GM12874 (cell line): ENCODE measurements around the gene P2RY8.

Experiments
- CTCF ChIP-seq: IDR thresholded peaks from 2 replicates; pipeline ENCODE4 v1.5.1; 2011; ENCODE audit warnings: low read depth, mild to moderate bottlenecking, control low read depth, low read length, moderate library complexity; ENCODE audit not compliant: insufficient read depth

Gene P2RY8

GRCh38 chrX:1464971-1465285 is 72.1 kb downstream of the P2RY8 start:
- TF ChIP-seq CTCF = no peak

GRCh38 chrX:1464041-1464970 is 72.7 kb downstream of the P2RY8 start:
- TF ChIP-seq CTCF = no peak

GRCh38 chrX:1463581-1463980 is 73.4 kb downstream of the P2RY8 start:
- TF ChIP-seq CTCF = no peak

- no peak for TF ChIP-seq CTCF
These were observed 74.3 kb downstream of the P2RY8 start for GRCh38 chrX:1462596-1463251.

- TF ChIP-seq CTCF = no peak
These were observed 74.9 kb downstream of the P2RY8 start for GRCh38 chrX:1462110-1462509.

- TF ChIP-seq CTCF = no peak
These were observed 81.1 kb downstream of the P2RY8 start for GRCh38 chrX:1455948-1456280.

GRCh38 chrX:1453951-1454785 is 82.8 kb downstream of the P2RY8 start:
- TF ChIP-seq CTCF = peak; percentile 96
